Activated naive CD8-positive, alpha-beta T cell treated with anti-CD3 and anti-CD28 coated beads, Interleukin-2, amount 50 U/mL, for 16 hours (primary cell): Measurements from ENCODE around the gene PLEKHM1.

Experiments used
- DNase-seq: peaks from one replicate; pipeline ENCODE4 v3.0.0-alpha.2; 2020; ENCODE audit warnings: low read depth, low spot score

The PLEKHM1 gene

GRCh38 chr17:45398800-45399199 lies 91.7 kb downstream of the PLEKHM1 start:
- DNase-seq, result no peak

- no peak for DNase-seq
Observed at GRCh38 chr17:45397796-45398195, 92.7 kb downstream of the PLEKHM1 start.

GRCh38 chr17:45396496-45397205 lies 93.9 kb downstream of the PLEKHM1 start:
- DNase-seq, result no peak

GRCh38 chr17:45395569-45396415 lies 94.7 kb downstream of the PLEKHM1 start:
- no peak for DNase-seq

GRCh38 chr17:45394913-45395568 lies 95.5 kb downstream of the PLEKHM1 start:
- no peak for DNase-seq

- no peak for DNase-seq
Observed at GRCh38 chr17:45394564-45394912, 96.0 kb downstream of the PLEKHM1 start.

GRCh38 chr17:45394091-45394490 lies 96.4 kb downstream of the PLEKHM1 start:
- no peak for DNase-seq

- DNase-seq, result no peak
Observed at GRCh38 chr17:45393411-45393810, 97.1 kb downstream of the PLEKHM1 start.

- DNase-seq, result no peak
Observed at GRCh38 chr17:45391918-45392317, 98.6 kb downstream of the PLEKHM1 start.

- no peak for DNase-seq
Observed at GRCh38 chr17:45391291-45391690, 99.2 kb downstream of the PLEKHM1 start.

GRCh38 chr17:45389354-45389753 lies 101.2 kb downstream of the PLEKHM1 start:
- DNase-seq, result no peak

- no peak for DNase-seq
Observed at GRCh38 chr17:45388604-45389325, 101.8 kb downstream of the PLEKHM1 start.

GRCh38 chr17:45387739-45388138 lies 102.8 kb downstream of the PLEKHM1 start:
- no peak for DNase-seq

- no peak for DNase-seq
Observed at GRCh38 chr17:45386178-45386577, 104.3 kb downstream of the PLEKHM1 start.
